CMK (cell line): ENCODE measurements around the gene SLC13A3.
"Not testable (repeated sequence)": the region's sequence is repeated elsewhere in the genome, so short reads cannot be mapped to it uniquely, and the experiment has no call there.

Experiments used
- DNase-seq: peaks from one replicate; pipeline ENCODE4 v3.0.0-alpha.2; 2010; ENCODE audit warnings: low read depth

SLC13A3 gene

GRCh38 chr20:46681032-46681854 lies 30.0 kb upstream of the SLC13A3 start:
- DNase-seq, result no peak

- no peak for DNase-seq
Observed at GRCh38 chr20:46680684-46681031, 29.4 kb upstream of the SLC13A3 start.

GRCh38 chr20:46678516-46678915 lies 27.3 kb upstream of the SLC13A3 start:
- DNase-seq, result no peak

- DNase-seq, result no peak
Observed at GRCh38 chr20:46677608-46678007, 26.3 kb upstream of the SLC13A3 start.

GRCh38 chr20:46676649-46677316 lies 25.5 kb upstream of the SLC13A3 start:
- not testable (repeated sequence) for DNase-seq

GRCh38 chr20:46674253-46675083 lies 23.2 kb upstream of the SLC13A3 start:
- DNase-seq, result no peak

GRCh38 chr20:46673394-46674252 lies 22.4 kb upstream of the SLC13A3 start:
- DNase-seq, result no peak

GRCh38 chr20:46672543-46673148 lies 21.4 kb upstream of the SLC13A3 start:
- DNase-seq, result no peak

- DNase-seq, result no peak
Observed at GRCh38 chr20:46671866-46672542, 20.7 kb upstream of the SLC13A3 start.

GRCh38 chr20:46670585-46671584 lies 19.6 kb upstream of the SLC13A3 start:
- DNase-seq, result no peak

- DNase-seq, result no peak
Observed at GRCh38 chr20:46670228-46670584, 18.9 kb upstream of the SLC13A3 start.

GRCh38 chr20:46666818-46667515 lies 15.7 kb upstream of the SLC13A3 start:
- no peak for DNase-seq

GRCh38 chr20:46666306-46666705 lies 15.0 kb upstream of the SLC13A3 start:
- DNase-seq, result no peak

- DNase-seq, result no peak
Observed at GRCh38 chr20:46665602-46666001, 14.3 kb upstream of the SLC13A3 start.

- DNase-seq, result no peak
Observed at GRCh38 chr20:46663531-46663930, 12.3 kb upstream of the SLC13A3 start.

GRCh38 chr20:46661659-46662058 lies 10.4 kb upstream of the SLC13A3 start:
- DNase-seq, result no peak

GRCh38 chr20:46660487-46660886 lies 9.2 kb upstream of the SLC13A3 start:
- no peak for DNase-seq

GRCh38 chr20:46657618-46658017 lies 6.4 kb upstream of the SLC13A3 start:
- no peak for DNase-seq

- no peak for DNase-seq
Observed at GRCh38 chr20:46657137-46657536, 5.9 kb upstream of the SLC13A3 start.
